CD4-positive, alpha-beta T cell treated with Interleukin-4 for 4 hours (primary cell): ENCODE results near the gene CHRNE.
"Not testable (repeated sequence)": the region's sequence is repeated elsewhere in the genome, so short reads cannot be mapped to it uniquely, and the experiment has no call there.

ENCODE experiments used
- DNase-seq: peaks from one replicate; pipeline ENCODE4 v3.0.0-alpha.2; 2020

CHRNE gene

GRCh38 chr17:4881761-4882555 lies 20.9 kb downstream of the CHRNE start:
- peak; percentile 61 for DNase-seq

- DNase-seq: no peak
These were observed 22.0 kb downstream of the CHRNE start for GRCh38 chr17:4880857-4881256.

DNA sequence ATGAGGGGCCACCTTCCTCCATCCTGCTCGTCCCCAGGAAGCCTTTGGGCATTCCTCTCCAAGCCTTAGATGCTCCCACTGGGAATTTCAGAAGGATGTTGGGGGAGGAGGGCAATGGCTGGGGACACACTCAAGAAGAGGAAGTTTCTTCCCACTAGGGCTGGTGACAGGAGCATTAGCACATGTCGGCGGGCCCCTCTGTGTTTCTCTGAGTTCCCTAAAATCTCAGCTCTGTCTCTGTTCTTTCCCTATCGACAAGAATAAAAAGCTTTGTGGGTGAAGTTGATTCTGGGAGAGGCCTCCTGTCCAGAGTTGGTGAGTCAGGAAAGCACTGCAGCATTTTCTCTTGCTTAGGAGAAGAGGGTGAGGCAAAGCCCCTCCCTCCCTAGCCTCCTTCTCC lies 23.3 kb downstream of the CHRNE start:
- DNase-seq: no peak

DNA sequence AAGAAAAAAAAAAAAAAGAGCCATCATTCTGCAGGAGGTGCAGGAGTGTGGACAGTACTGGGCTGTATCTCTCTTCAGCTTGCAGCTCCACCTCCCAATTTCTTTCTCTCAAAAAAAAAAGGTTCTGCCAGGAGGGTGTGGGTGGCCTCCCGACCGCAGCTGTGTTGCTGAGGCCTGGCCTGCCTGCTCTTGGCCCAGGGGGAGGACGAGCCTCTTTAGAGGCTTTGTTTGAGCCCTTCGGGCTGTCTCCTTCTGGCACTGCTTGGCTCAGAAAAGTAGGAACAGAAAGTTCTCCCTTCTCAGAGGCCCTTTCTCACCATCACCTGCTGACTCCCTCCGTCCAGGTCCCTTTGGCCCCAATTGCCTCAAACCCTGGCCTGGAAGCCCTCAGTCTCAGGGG lies 25.8 kb downstream of the CHRNE start:
- DNase-seq: no peak

- no peak for DNase-seq
These were observed 30.1 kb downstream of the CHRNE start for GRCh38 chr17:4872786-4873185.

- no peak for DNase-seq
These were observed 32.0 kb downstream of the CHRNE start for GRCh38 chr17:4870855-4871254.

DNA sequence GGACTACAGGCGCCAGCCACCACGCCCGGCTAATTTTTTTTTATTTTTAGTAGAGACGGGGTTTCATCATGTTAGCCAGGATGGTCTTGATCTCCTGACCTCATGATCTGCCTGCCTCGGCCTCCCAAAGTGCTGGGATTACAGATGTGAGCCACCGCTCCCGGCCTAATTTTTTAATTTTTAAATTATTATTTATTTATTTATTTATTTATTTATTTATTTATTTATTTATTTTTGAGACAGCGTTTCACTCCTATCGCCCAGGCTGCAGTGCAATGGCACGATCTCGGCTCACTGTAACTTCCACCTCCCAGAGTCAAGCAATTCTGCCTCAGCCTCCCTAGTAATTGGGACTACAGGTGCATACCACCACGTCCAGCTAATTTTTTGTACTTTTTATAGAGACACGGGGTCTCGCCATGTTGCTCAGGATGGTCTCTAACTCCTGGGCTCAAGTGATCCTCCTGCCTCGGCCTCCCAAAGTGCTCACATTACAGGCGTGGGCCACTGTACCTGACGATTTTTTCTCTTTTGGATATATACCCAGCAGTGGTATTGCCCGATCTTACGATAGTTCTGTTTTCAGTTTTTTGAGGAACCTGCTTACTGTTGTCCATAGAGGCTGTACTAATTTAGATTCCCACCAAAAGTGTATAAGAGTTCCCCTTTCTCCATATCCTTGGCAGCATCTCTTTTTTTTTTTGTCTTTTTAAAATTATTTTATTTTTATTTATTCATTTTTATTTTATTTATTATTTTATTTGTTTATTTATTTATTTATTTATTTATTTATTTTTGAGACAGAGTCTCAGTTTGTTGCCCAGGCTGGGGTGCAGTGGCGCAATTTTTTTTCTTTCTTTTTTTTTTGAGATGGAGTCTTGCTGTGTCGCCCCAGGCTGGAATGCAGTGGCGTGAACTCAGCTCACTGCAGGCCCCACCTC lies 33.6 kb downstream of the CHRNE start:
- DNase-seq: not testable (repeated sequence)

DNA sequence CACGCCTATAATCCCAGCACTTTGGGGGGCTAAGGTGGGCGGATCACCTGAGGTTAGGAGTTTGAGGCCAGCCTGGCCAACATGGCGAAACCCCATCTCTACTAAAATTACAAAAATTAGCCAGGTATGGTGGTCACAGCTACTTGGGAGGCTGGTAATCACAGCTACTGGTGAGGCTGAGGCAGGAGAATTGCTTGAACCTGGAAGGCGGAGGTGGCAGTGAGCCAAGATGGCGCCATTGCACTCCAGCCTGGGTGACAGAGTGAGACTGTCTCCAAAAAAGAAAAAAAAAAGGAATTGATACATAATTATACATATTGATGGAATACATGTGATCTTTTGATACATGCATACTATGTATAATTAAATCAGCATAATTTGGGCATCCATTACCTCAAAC lies 35.4 kb downstream of the CHRNE start:
- DNase-seq: not testable (repeated sequence)

GRCh38 chr17:4863321-4863720 lies 39.6 kb downstream of the CHRNE start:
- no peak for DNase-seq

GRCh38 chr17:4862720-4863119 lies 40.2 kb downstream of the CHRNE start:
- no peak for DNase-seq

GRCh38 chr17:4861052-4861451 lies 41.8 kb downstream of the CHRNE start:
- DNase-seq: no peak

DNA sequence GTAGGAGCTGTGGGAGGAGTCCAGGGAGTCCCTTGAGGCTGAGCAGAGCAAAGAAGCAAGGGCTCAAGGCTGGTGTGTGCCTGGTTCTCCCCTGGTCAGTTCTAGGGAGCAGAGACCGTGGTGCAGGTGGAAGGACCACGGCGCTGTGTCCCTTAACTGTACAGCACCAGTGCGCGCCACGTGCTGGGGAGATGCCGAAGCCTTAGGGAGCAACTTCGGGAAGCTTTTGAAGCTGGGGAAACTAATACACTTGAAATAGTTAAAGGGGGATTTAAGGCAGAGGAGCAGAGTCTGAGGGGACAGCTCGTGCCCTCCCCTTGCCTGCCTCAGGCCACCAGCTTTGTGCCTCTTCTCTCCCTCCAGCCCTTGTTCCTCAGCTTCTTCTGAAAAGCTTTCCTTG lies 42.2 kb downstream of the CHRNE start:
- no peak for DNase-seq

- no peak for DNase-seq
These were observed 42.9 kb downstream of the CHRNE start for GRCh38 chr17:4859816-4860625.

DNA sequence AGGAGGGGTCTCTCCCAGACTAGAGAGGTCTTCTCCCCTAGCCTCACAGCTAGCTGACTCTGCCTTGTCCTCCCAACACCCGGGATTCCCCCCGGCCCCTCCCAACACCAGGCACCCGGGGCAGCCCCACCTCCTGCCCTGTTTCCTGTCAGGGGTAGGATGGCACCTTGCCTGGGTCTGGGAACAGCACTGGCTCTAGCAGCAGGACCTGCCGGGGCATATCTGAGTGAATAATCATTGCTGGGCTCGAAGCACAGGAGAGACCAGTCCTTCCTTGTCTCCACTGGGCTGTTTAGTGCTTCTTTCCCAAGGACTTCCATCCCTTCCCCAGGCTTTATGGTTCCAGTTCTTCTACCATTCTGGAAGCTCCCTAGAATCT lies 44.0 kb downstream of the CHRNE start:
- no peak for DNase-seq

DNA sequence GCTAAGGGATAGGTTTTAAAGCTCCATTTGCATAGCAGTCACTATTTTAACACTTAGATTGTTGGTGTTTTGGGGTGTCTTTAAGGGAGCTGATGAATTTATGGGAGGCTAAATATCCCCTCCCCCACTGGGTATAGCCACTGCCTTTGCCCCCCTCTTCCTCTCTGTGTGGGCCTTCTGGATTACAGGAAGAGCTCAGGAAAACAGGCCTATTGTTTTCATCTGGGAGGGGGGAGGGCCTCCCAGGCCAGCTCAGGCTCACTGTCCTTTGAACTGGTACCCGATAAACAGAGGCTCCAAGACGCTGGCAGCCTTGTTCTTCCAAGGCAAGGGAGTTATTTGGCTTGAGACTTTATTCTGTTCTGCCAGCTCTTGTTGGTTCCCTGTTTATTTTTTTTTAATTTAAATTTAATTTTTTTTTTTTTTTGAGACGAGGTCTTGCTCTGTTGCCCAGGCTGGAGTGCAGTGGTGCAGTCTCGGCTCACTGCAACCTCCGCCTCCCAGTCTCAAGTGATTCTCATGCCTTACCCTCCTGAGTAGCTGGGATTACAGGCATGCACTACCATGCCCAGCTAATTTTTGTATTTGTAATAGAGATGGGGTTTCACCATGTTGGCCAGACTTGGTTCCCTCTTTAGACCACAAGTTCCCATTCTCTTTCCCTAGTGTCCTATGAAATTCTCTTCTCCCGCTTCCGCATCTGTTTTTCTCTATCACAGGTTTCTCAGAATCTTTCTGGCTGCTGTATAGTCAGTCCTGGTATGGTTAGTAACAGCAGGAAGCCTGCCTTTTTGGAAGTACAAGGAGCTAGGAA lies 44.6 kb downstream of the CHRNE start:
- DNase-seq: no peak

- DNase-seq: not testable (repeated sequence)
These were observed 45.6 kb downstream of the CHRNE start for GRCh38 chr17:4857347-4857746.

DNA sequence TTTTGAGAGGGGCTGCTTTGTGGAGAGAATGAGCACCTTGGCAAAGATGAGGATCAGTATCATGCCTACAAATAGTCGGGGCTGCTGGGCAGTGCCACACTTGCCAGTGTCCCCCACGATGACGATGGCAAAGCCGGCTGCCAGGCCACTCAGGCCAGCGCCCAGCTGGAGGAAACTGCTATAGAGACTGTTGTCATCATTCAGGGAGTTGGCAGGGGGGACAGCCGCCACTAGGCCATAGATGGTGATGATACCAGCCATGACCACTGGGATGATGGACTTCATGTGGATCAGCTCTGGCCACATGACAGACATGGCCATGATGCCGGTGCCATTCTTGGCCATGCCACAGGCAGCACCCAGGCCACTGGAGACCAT lies 46.0 kb downstream of the CHRNE start:
- no peak for DNase-seq

DNA sequence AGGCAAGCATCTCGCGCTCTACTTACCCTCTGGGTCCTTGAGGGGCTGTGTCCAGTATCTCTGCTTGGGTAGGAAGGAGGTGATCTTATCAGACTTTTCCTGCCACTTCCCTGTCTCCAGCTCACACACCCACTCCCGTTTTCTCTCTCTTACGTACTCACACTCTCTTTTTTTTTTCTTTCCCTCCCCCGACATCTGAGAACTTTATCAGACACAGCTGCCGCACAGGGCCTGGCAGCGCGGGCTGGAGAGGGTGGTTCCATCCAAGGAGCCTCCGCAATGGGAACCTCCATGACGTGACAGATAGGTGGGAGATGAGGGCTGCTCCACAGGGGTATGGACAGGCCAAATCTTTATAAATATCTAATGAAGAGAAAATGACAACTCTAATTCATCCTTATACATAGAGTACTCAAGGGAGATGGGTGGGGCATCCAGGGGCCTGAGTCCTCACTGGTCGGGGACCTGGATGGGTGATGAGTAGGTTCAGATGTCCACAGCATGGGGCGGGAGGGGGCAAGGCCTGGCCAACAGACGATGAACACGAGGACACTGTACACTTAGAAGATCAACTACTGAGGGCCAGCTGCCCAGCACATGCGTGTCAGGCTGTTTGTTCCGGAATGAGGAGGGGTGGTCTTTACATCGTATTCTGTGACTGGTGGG lies 46.5 kb downstream of the CHRNE start:
- DNase-seq: no peak

DNA sequence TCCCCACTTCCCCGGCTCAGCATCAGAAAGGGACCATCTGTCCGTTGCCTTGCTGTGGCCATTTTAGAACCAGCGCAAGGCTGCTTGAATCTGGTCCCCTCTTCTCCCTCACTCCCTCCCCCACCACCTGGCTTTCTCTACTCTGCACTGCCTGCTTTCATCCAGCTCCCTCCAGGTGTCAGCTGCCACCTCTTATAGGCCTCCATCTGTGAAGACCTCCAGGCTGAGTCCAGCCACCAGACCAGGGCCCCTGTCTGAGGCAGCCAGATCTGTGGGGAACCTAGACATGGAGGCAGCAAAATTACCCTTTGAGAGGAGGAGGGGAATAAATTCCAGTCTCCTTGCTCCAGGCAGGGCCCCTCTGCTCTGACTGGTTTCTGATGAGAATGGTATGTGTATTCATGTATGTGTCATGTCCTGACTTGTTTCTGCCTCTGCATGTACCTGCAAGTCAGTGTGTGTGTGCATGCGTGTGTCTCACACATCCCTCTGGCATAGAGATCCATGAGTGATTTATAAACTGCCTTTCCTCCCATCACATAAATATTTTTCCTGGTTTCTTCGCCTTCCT lies 48.7 kb downstream of the CHRNE start:
- DNase-seq: no peak

DNA sequence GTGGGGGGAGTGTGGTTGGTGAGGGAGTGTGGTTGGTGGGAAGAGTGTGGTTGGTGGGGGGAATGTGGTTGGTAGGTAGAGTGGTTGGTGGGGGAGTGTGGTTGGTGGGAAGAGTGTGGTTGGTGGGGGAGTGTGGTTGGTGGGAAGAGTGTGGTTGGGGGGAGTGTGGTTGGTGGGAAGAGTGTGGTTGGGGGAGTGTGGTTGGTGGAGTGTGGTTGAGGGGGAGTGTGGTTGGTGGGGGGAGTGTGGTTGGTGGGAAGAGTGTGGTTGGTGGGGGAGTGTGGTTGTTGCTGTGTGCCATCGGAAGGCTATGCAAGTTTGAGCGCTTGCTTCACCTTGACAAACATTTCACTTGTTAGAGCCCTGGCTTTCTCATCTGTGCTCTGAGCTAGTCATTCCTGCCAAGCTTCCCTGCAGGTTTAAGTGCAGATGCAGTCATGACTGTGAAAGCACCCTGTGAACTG lies 49.7 kb downstream of the CHRNE start:
- DNase-seq: no peak

DNA sequence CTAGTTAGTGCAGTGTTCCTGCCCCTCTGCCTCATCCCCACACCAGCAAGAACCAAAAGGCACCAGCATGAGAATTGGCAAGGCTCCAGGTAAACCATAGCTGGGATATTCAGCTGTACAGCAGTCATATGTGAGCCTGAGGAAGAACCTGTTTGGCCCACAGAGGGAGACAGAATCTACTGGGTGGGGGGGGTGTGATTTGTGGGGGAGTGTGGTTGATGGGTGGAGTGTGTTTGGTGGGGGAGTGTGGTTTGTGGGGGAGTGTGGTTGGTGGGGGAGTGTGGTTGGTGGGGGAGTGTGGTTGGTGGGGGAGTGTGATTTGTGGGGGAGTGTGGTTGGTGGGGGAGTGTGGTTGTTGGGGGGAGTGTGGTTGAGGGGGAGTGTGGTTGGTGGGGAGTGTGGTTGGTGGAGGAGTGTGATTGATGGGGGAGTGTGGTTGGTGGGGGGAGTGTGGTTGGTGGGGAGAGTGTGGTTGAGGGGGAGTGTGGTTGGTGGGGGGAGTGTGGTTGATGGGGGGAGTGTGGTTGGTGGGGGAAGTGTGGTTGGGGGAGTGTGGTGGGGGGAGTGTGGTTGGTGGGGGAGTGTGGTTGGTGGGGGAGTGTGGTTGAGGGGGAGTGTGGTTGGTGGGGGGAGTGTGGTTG lies 50.2 kb downstream of the CHRNE start:
- no peak for DNase-seq
